ENCODE results near the gene COMMD10. TPM values are rescaled to one million over a fixed set of nuclear protein-coding genes. Genes with fewer than 3 reads are reported as not detected.

Gene COMMD10
- total RNA-seq, 3 donors from 2014 or later (not counting 1 experiment from before 2014, with no cell fraction given), result 28.7 to 41.1 (median 35.1) TPM

DNA sequence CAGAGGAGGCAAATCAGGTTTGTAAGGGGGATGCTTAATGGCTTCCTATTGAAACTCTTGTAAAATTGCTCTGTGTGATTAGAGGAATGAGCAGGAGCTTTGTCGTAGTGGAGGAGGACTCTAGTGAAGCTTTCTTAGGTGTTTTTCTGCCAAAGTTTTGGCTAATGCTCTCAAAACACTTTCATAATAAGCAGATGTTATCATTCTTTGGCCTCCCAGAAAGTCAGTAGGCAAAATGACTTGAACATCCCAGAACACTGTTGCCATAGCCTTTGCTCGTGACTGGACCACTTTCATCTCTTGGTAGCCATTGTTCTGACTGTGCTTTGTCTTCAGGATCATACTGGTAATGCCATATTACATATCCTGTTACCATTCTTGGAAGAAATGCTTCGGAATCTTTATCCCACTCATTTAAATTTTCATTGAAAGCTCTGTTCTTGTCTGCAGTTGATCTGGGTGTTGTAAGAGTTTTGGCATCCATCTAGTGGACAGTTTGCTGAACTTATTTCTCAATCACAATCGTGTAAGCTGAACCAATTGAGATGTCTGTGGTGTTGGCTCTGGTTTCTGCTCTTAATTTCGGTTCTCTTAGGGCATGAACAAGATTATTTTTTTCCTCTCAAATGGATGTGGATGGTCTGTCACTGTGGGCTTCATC is 187.6 kb downstream of the COMMD10 start:
- DNase-seq (no peak), ATAC-seq (no peak)
- Mint-ChIP-seq H3K27ac (no peak overlapping the region), H3K27me3 (ENCODE audit: low read depth in 2 of 2) (no peaks in the 10 kb centered on the region), H3K4me1 (no peaks in the 10 kb centered on the region), H3K36me3 (peaks cover 11% of the 10 kb centered on the region), H3K9me3 (peaks cover 6 to 10% of the 10 kb centered on the region in 2 donors), H3K4me3 (no peak overlapping the region)
- WGBS (ENCODE audit: insufficient coverage), result 89% methylated on average over 4 of the region's 5 CpGs
- peaks cover 2% of the 10 kb centered on the region for H3K9me3 ChIP-seq (ENCODE audit: control insufficient read depth, insufficient read depth, low read length)
- H3K4me3 ChIP-seq (ENCODE audit: low read length), result no peak overlapping the region
- no peaks in the 10 kb centered on the region for H3K27me3 ChIP-seq (ENCODE audit: control insufficient read depth, insufficient read depth, low read length)
- H3K27ac ChIP-seq (ENCODE audit: low read length), result no peak overlapping the region
- no peaks in the 10 kb centered on the region for H3K4me1 ChIP-seq (ENCODE audit: control insufficient read depth, insufficient read depth, low read length)
- no peaks in the 10 kb centered on the region for H3K36me3 ChIP-seq (ENCODE audit: control insufficient read depth, insufficient read depth, low read length)
- intact Hi-C loops (cut with micrococcal nuclease), result no loop called here
- TF ChIP-seq, protein P1, sequence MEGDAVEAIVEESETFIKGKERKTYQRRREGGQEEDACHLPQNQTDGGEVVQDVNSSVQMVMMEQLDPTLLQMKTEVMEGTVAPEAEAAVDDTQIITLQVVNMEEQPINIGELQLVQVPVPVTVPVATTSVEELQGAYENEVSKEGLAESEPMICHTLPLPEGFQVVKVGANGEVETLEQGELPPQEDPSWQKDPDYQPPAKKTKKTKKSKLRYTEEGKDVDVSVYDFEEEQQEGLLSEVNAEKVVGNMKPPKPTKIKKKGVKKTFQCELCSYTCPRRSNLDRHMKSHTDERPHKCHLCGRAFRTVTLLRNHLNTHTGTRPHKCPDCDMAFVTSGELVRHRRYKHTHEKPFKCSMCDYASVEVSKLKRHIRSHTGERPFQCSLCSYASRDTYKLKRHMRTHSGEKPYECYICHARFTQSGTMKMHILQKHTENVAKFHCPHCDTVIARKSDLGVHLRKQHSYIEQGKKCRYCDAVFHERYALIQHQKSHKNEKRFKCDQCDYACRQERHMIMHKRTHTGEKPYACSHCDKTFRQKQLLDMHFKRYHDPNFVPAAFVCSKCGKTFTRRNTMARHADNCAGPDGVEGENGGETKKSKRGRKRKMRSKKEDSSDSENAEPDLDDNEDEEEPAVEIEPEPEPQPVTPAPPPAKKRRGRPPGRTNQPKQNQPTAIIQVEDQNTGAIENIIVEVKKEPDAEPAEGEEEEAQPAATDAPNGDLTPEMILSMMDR (IDR thresholded peaks at IDR 0.05), result no peak

DNA sequence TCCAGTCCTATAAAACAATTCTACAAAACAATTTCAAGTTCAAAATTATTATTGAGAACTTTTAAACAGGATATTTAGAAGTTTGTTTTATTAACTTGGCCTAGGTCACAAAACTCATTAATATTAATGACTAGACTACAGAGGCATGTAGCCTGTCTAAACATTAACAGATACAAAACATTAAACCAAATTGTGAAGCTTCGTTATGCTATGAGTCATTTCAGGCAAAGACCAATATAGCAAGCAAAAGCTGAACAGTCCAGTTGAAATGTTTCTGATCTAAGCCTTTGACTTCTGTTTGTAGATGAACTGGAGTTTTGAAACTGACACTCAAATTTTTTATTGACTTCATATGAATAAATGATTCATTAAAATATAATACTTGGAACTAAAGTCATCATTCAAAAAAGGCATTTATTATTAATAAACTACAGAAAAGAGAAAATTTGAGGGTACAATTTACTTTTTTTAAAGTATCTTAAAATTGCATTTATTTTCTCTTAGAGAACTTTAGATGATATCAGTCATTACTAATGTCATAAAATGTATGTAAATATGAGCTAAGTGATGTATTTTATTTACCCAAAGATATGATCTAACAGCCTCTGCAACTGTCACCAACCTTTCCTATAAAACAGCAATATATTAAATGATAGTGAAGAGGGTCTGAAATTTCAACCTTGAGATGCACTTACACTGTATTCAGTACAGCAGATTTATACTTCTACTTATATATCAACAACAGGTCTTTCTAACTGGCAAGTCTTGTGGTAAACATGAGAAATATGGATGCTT is 188.8 kb downstream of the COMMD10 start:
- Mint-ChIP-seq H3K4me3 (no peak overlapping the region), H3K36me3 (peaks cover 16% of the 10 kb centered on the region), H3K27ac (no peak overlapping the region)

DNA sequence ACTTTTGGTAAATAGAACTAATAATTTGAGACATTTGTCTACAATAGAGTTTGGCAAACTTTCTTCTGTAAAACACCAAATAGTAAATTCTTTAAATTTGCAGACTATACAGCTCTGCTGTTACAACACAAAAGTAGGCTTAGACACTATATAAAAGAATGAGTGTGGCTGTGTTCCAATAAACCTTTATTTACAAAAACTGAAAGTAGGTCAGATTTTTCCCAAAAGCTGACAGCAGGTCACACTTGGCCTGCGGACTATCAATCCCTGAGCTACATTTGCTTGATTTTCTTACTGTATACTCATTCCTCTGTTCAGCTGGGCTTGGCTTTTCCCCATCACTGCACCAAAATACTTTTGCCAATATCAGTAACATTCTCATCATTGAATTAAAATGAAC is 189.4 kb downstream of the COMMD10 start:
- H3K36me3 Mint-ChIP-seq, result peaks cover 16% of the 10 kb centered on the region
- H3K9me3 Mint-ChIP-seq, result peaks cover 6 to 12% of the 10 kb centered on the region in 2 donors

More for the DNA sequence above, 188.8 kb downstream of the COMMD10 start:
- Mint-ChIP-seq H3K9me3 (peaks cover 6 to 10% of the 10 kb centered on the region in 2 donors), H3K27me3 (ENCODE audit: low read depth in 2 of 2) (no peaks in the 10 kb centered on the region), H3K4me1 (no peaks in the 10 kb centered on the region)
- 70% methylated on average over 1 of the region's 1 CpG for WGBS (ENCODE audit: insufficient coverage)
- Histone ChIP-seq H3K27ac (ENCODE audit: low read length) (no peak overlapping the region), H3K4me3 (ENCODE audit: low read length) (no peak overlapping the region), H3K9me3 (ENCODE audit: control insufficient read depth, insufficient read depth, low read length) (peaks cover 2% of the 10 kb centered on the region), H3K4me1 (ENCODE audit: control insufficient read depth, insufficient read depth, low read length) (no peaks in the 10 kb centered on the region), H3K36me3 (ENCODE audit: control insufficient read depth, insufficient read depth, low read length) (no peaks in the 10 kb centered on the region), H3K27me3 (ENCODE audit: control insufficient read depth, insufficient read depth, low read length) (no peaks in the 10 kb centered on the region)
- TF ChIP-seq, protein P1 (IDR thresholded peaks at IDR 0.05), result no peak
- no peak for ATAC-seq
- intact Hi-C loops (cut with micrococcal nuclease), result no loop called here
- no peak for DNase-seq

More for the DNA sequence above, 189.4 kb downstream of the COMMD10 start:
- H3K4me3 ChIP-seq (ENCODE audit: low read length), result no peak overlapping the region
- H3K27ac ChIP-seq (ENCODE audit: low read length), result no peak overlapping the region
- no peaks in the 10 kb centered on the region for H3K27me3 Mint-ChIP-seq (ENCODE audit: low read depth in 2 of 2)
- H3K36me3 ChIP-seq (ENCODE audit: control insufficient read depth, insufficient read depth, low read length), result no peaks in the 10 kb centered on the region
- no peak overlapping the region for H3K27ac Mint-ChIP-seq
- H3K4me1 ChIP-seq (ENCODE audit: control insufficient read depth, insufficient read depth, low read length), result no peaks in the 10 kb centered on the region
- intact Hi-C loops (cut with micrococcal nuclease), result no loop called here
- H3K27me3 ChIP-seq (ENCODE audit: control insufficient read depth, insufficient read depth, low read length), result no peaks in the 10 kb centered on the region
- 87% methylated on average over 1 of the region's 1 CpG for WGBS (ENCODE audit: insufficient coverage)
- no peaks in the 10 kb centered on the region for H3K4me1 Mint-ChIP-seq
- ATAC-seq (no peak), DNase-seq (no peak)
- no peak overlapping the region for H3K4me3 Mint-ChIP-seq
- TF ChIP-seq, protein P1 (IDR thresholded peaks at IDR 0.05), result no peak
- peaks cover 2% of the 10 kb centered on the region for H3K9me3 ChIP-seq (ENCODE audit: control insufficient read depth, insufficient read depth, low read length)
